Amygdala (tissue), 56 donors: ENCODE data around the gene OR5D13.

Experiments
- DNase-seq, 56 donors: peaks; one replicate each; lab custom pipeline; 2025; lab: John Stamatoyannopoulos, UW

Gene OR5D13

GRCh38 chr11:55773138-55773537, at the start of gene OR5D13:
Gene OR5D13, plus strand, starts transcription at chr11:55773438. Its CDS starts 0 bp downstream, at chr11:55773438.
- no peak for DNase-seq

- no peak for DNase-seq
These were observed 46.4 kb upstream of the OR5D13 start for GRCh38 chr11:55726715-55727324.

GRCh38 chr11:55732936-55733335, 40.3 kb upstream of the OR5D13 start:
- DNase-seq, result no peak

GRCh38 chr11:55791606-55792005, 18.4 kb downstream of the OR5D13 start:
- DNase-seq, result no peak

- DNase-seq, result no peak
These were observed 20.1 kb downstream of the OR5D13 start for GRCh38 chr11:55793321-55793720.

- no peak for DNase-seq
These were observed 22.0 kb downstream of the OR5D13 start, which contains the start of gene OR5D14 for GRCh38 chr11:55795256-55795655. Gene OR5D14, plus strand, starts transcription at chr11:55795556. Its CDS starts 0 bp downstream, at chr11:55795556.

- DNase-seq, result no peak
These were observed 33.0 kb downstream of the OR5D13 start for GRCh38 chr11:55806248-55806647.

- DNase-seq, result no peak
These were observed 37.8 kb downstream of the OR5D13 start, which contains the start of gene OR5L1 for GRCh38 chr11:55811067-55811466. Gene OR5L1, plus strand, starts transcription at chr11:55811367. Its CDS starts 100 bp downstream, at chr11:55811467.

GRCh38 chr11:55819330-55819729, 46.1 kb downstream of the OR5D13 start, which contains the start of gene OR5D18:
Gene OR5D18, plus strand, starts transcription at chr11:55819630. Its CDS starts 0 bp downstream, at chr11:55819630.
- no peak for DNase-seq
